Measurements from ENCODE around the gene PRR5L. TPM values are rescaled to one million over a fixed set of nuclear protein-coding genes. Genes with fewer than 3 reads are reported as not detected.

PRR5L gene
- total and polyA plus RNA-seq, 2 experiments from 2014 or later: 3.1 to 8.9 TPM

GRCh38 chr11:36306888-36307287 is 10.8 kb downstream of the PRR5L start:
- no peak overlapping the region for H3K27ac ChIP-seq (ENCODE audit: low read depth)
- ATAC-seq: no peak
- H3K4me3 Mint-ChIP-seq: no peak overlapping the region
- no peak overlapping the region for H3K4me2 ChIP-seq
- H2AFZ ChIP-seq: no peak overlapping the region
- peak; percentile 65 for DNase-seq (ENCODE audit: low spot score)
- no peaks in the 10 kb centered on the region for H3K36me3 Mint-ChIP-seq (ENCODE audit: low read depth)
- H3K4me1 Mint-ChIP-seq: no peaks in the 10 kb centered on the region
- no peaks in the 10 kb centered on the region for H3K36me3 ChIP-seq (ENCODE audit: insufficient read depth)
- no peaks in the 10 kb centered on the region for H3K27me3 ChIP-seq (ENCODE audit: insufficient read depth)
- no peaks in the 10 kb centered on the region for H4K20me1 ChIP-seq (replicated peaks; ENCODE audit: insufficient read depth)
- H3K4me3 ChIP-seq: no peak overlapping the region
- H3K9me3 Mint-ChIP-seq: peaks cover 3% of the 10 kb centered on the region; the same call in 1 of the 3 replicates
- no peaks in the 10 kb centered on the region for H3K27me3 Mint-ChIP-seq (ENCODE audit: insufficient read depth, low read depth, poor library complexity)
- H3K79me2 ChIP-seq (replicated peaks; ENCODE audit: insufficient read depth): no peaks in the 10 kb centered on the region
- TF ChIP-seq POLR2AphosphoS5 (IDR thresholded peaks at IDR 0.05; ENCODE audit: low read depth): no peak
- peak; percentile 45 to 47 for TF ChIP-seq CTCF (conservative IDR thresholded peaks at IDR 0.05; ENCODE audit: low read depth in 2 of 2)
- H3K4me1 ChIP-seq (ENCODE audit: insufficient read depth): no peaks in the 10 kb centered on the region
- no peak overlapping the region for H3K27ac Mint-ChIP-seq
- H3F3A ChIP-seq (replicated peaks; ENCODE audit: low read depth): no peaks in the 10 kb centered on the region
- H3K9me2 ChIP-seq (ENCODE audit: insufficient read depth): no peaks in the 10 kb centered on the region

- Histone ChIP-seq H3K27ac (ENCODE audit: low read depth) (no peak overlapping the region), H3F3A (replicated peaks; ENCODE audit: low read depth) (no peaks in the 10 kb centered on the region), H3K4me1 (ENCODE audit: insufficient read depth) (no peaks in the 10 kb centered on the region), H3K27me3 (ENCODE audit: insufficient read depth) (no peaks in the 10 kb centered on the region), H4K20me1 (replicated peaks; ENCODE audit: insufficient read depth) (no peaks in the 10 kb centered on the region), H2AFZ (no peak overlapping the region), H3K79me2 (replicated peaks; ENCODE audit: insufficient read depth) (no peaks in the 10 kb centered on the region), H3K4me3 (no peak overlapping the region), H3K9me2 (ENCODE audit: insufficient read depth) (no peaks in the 10 kb centered on the region), H3K4me2 (no peak overlapping the region), H3K36me3 (ENCODE audit: insufficient read depth) (no peaks in the 10 kb centered on the region)
- no peak for ATAC-seq
- no peak for DNase-seq (ENCODE audit: low spot score)
- Mint-ChIP-seq H3K4me3 (no peak overlapping the region), H3K36me3 (ENCODE audit: low read depth) (no peaks in the 10 kb centered on the region), H3K4me1 (no peaks in the 10 kb centered on the region), H3K27ac (no peak overlapping the region), H3K27me3 (ENCODE audit: insufficient read depth, low read depth, poor library complexity) (no peaks in the 10 kb centered on the region), H3K9me3 (peaks cover 3% of the 10 kb centered on the region; the same call in 1 of the 3 replicates)
- TF ChIP-seq STAT1 (IDR thresholded peaks at IDR 0.05; ENCODE audit: unreplicated experiment): no peak
- no peak for TF ChIP-seq REST (IDR thresholded peaks at IDR 0.05; ENCODE audit: unreplicated experiment)
- TF ChIP-seq ZNF462 (CRISPR knock-in tag; IDR thresholded peaks at IDR 0.05): no peak
- TF ChIP-seq EZH2phosphoT487 (IDR thresholded peaks at IDR 0.05; ENCODE audit: unreplicated experiment): no peak
- TF ChIP-seq CTCF (conservative IDR thresholded peaks at IDR 0.05; ENCODE audit: low read depth in 2 of 2): no peak
These were observed 12.5 kb downstream of the PRR5L start for GRCh38 chr11:36308577-36308976.

Measured in GM23338 (cell line).